HUDEP-2 (cell line): ENCODE data around the gene EFEMP1.

ENCODE experiments used
- DNase-seq, 76 experiments: peaks; one replicate each; lab custom pipeline; 2025; ENCODE audit not compliant: unreplicated experiment in 76 of 76; lab: John Stamatoyannopoulos, UW

EFEMP1 gene

DNA sequence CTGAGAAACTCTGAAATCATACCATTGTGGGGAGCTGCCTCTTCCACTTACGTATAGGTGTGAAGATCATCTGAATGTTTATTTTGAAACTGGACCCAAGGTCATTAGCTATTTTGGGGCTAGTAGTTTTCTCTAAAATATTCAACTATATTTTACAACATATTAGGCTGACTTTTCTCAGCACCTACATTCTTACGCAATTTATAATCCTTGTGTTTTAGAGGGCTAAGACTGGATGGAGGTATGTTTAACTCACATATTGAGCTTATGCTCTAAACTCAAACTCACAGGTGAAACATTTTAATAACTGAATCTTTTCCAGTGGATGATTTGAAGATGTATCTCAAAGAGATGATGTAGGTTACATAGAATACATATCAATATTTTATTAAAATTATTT is 49.2 kb downstream of the EFEMP1 start:
- no peak for DNase-seq

GRCh38 chr2:55871637-55872036 is 51.9 kb downstream of the EFEMP1 start:
- DNase-seq = no peak

- no peak for DNase-seq
Observed at GRCh38 chr2:55869637-55870325, 53.8 kb downstream of the EFEMP1 start.

DNA sequence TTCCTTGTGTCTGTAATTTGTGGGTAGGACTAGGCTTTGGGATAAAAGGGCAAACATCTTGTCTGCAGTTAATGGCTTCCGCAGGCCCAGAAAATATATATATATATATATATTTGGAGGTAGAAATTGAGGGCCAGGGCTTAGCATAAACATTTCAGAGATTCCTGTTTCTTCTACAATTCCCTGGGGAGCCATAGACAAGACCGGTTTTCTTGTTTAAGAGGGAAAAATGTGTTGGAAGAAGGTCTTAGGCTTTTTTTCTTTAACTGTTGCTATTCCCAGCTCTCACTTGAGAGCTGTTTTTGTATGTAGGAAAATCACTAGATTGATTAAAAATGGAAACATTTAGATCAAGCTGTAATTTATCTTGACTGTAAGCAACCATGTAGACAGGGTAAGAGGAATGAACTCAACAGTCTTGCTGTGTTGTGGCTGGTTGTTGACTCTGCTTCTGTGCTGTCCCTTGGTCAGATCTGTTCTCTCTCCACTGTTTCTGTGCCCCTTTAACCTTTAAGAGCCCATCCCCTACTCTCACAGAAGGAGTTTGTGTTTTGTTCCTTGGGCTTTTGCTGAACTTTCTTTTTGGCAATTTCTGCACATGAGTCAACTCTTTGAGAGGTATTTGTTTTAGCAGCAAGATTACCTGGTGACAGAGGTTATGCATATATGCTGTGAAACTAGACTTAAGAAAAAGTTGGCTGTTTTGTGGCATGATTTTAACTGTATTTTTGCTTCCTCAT is 58.3 kb downstream of the EFEMP1 start:
- no peak for DNase-seq

- DNase-seq = no peak
Observed at GRCh38 chr2:55864351-55865084, 59.1 kb downstream of the EFEMP1 start.

GRCh38 chr2:55862673-55863390 is 60.8 kb downstream of the EFEMP1 start:
- no peak for DNase-seq

DNA sequence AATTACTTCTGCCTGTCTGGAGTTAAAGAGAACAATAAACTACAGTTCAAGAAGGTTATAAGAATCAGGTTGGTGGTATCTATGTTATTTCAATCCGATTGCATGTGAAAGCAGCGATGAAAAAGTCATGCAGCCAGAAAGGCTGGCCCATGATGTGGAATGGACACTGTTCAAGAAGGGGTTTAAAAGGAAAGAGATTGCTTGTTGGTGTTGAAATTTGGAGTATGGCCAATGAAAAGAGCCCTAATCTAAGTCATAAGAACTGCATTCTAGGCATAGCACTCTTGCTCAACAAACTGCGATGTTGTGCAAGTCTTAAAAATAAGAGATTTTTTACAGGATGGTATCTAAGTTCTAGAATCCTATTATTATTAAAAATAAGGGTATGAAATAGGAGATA is 61.3 kb downstream of the EFEMP1 start:
- no peak for DNase-seq

- DNase-seq = no peak
Observed at GRCh38 chr2:55861733-55862132, 61.8 kb downstream of the EFEMP1 start.

DNA sequence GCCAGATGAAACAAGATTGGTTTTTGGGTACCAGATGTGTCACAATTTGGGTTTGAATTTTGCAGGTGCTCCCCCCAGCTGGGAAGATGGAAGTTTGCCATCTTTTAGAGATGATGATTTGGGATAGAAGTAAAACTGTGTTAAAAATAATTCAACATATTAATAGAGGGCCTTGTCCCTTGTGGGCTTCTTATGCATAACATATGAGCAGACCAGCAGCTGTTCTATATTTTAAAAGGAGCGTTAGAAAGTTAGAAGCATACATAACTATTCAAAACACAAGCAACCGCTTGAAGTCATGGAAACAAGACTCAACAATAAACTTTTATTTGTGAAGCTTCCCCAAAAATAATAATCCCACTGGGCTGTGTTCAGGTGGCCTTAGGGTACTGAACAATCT is 62.8 kb downstream of the EFEMP1 start:
- no peak for DNase-seq

DNA sequence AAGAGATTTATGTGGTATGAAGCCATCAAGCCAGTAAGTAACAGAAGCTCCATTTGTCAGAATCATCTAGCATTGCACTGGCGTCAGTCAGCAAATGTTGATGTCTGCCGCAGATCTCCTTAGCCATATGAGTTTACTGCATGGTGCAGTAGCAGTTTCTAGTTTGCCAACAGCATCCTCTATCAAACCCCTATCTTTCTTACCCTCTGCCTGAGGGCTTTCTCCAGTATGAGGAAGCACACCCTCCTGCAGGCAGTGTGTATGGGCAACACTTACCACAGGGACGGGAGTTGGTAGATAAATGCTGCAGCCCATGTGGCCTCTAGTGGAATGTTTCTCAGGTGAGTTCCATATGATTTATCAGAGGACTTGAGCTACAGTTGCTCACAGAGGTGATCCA is 63.7 kb downstream of the EFEMP1 start:
- no peak for DNase-seq

DNA sequence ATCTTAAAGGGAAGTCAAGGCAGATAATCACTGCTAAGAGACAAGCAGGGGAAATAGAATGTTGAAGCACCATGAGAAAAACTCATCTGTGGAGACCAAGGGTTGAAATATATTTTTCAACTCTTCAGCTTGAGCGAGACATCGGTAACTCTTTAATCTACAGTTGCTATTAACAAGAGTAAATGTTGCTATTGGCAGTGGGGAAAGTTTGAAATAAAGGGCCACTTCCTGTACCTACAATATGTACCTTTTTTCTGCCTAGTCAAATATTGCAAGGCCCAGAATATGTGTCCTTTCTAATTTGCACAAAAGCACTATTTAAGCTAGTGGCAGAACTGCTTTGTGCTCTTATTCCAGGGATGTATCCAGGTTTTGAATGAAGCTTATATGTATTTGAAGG is 65.8 kb downstream of the EFEMP1 start:
- no peak for DNase-seq

DNA sequence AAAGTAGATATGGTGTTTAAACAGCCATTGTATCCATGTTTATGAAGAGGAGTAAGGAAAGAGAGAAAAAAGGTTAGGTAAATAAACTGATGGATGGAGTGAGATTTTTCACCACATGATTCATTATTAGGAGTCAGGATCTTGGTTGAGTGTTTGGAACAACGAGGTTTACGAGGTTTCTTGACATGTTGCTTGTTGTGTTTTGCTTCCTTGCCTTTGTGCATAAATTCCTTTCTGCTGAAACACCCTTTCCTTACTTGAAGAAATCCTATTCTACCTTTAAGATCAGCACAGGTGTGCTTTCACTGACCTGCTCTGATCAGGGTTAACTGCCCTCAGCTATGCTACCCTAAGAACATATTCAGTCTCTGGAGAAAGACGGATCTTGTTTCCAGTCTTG is 66.6 kb downstream of the EFEMP1 start:
- DNase-seq = no peak

DNA sequence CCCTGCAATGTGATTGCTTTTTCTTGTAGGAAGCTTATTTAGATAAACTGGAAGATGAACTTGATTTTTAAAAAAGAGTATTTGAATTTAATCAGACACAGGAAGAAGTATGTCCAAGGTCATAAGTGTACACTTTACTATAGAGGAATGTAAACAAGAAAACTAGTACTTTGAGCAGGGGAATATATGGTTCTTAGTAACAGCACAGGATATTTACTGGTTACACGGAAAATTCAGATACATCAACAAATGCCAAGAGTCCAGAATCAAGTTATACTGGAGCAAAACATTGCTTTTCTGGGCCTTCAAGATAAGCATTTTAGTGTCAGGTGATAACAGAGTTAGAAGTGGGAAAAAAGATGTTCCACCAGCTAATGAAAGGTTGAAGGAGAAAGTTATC is 75.5 kb downstream of the EFEMP1 start:
- DNase-seq = no peak

DNA sequence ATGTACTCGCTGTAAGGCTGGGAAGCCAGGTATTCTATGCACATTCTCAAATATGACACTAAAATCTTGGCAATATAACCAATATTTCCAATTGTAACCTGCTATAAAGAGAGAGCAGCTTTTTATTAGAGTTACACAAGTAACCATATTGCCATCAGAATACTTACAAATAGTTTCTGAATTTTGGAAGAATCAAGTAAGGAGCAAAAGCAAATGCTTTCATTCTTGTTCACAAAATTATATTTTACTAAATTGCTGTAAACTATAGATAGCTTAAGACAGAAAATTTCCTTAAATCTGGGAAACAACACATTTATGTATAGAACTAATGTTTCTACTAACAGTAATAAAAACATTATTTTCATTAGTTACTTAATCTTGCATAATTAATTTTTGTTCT is 77.2 kb downstream of the EFEMP1 start:
- DNase-seq = no peak

DNA sequence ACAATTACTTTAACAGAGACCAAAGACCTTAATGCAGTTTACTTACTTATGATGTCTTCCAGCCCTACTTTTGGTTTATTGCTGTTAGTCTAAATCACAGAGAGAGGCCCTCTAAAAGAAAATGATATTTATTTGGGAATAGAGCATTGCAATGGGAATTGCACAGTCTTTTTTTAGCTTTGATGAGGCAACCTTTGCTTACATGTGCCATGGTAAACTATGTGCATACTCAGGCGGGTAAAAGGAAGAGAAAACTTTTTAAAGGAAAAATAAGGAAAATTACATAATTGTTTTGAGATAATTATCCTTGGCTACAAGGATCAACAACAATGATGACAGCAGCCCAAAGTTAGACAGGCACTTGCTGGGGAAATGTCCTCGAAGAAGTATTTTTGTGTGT is 78.6 kb downstream of the EFEMP1 start:
- no peak for DNase-seq

DNA sequence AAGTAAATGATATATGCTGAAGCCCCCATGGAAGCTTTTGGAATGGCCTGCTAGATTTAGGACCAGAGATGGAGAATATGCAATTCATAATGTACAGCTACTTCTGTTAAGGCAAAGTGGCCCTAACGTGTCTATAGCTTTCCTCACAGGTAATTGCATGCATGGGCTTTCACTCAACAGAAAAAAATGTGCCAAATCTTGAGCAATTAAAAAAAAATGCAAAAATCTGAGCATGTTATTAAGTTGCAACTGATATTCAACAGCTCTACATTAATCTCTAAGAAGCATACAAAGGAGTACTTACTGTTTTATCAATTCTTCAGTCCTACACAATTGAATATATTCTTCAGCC is 79.6 kb downstream of the EFEMP1 start:
- DNase-seq = no peak

GRCh38 chr2:55843096-55843993 is 80.2 kb downstream of the EFEMP1 start:
- no peak for DNase-seq

- no peak for DNase-seq
Observed at GRCh38 chr2:55842046-55842445, 81.5 kb downstream of the EFEMP1 start.

- DNase-seq = no peak
Observed at GRCh38 chr2:55840460-55840859, 83.1 kb downstream of the EFEMP1 start.

DNA sequence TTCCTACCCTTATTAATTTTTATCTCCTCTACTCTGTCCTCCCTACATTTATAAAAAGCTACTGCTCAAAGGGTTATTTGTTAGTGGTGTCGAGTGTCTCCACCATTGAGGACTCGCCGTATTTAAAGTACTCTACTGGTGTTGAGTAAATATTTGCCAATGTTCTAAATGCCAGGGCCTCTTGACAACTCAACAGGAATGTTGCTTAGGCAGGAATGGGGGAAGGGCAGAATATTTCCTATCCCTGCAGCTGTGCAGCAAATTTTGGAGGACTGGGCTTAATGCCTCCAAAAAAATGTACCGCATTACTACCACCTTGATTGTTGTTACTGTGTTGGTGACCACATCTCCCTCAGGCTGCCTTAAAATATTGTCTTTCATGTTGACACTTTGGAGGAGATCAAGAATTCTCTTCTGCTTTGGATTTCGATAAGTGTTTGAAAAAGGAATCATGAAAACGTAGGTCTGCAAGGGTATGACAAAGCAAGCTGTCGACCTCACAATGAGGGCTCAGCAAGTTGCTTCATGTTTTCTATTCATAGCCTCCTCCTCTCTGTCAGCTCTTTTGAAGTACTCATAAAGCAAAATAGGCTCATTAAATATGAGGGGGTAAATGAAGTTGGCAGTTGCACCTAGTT is 84.3 kb downstream of the EFEMP1 start:
- DNase-seq = no peak
